ENCODE data around the gene ZSCAN18. TPM values are rescaled to one million over a fixed set of nuclear protein-coding genes. Genes with fewer than 3 reads are reported as not detected.
A peak's percentile ranks its signal among the peaks of the same experiment; 100 is the strongest.

Gene ZSCAN18
- total RNA-seq, 4 donors from 2014 or later: 30.4 to 50.0 (median 42.8) TPM

DNA sequence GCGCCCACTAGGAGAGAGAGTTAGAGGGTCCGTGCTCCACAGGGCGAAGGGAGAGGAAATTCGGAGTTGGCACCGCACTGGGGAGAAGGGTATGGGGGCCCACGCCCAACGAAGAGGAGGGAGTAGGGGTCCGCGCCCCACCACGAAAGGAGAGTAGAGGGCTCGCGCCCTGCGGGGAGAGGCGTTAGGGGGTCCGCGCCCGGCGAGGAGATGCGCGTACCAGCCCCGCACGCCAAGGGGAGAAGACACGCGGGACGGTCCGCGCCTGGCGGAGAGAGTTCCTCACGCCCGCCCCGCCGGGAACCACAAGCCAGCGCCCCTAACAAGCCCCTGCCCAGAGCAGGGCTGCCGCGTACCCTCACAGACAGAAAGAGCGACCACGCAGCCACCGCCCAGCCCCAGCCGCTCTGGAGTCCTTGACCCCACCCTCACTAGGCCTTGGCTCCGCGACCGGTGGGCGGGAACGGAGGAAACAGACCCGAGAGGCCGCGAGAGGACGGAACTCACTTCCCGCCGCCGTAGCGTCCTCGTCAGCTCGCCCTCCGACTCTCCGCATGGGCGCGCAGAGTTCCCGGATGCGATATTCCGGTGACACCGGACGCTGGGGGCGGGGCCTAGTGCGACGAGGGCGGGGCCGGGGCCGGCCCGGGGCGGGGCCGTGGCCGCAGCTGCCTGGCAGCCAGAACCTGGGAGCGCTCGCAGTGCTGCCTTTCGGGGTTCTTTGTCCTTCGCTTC, 20.0 kb upstream of the ZSCAN18 start:
- 11 to 44% methylated on average over 20 to 72 of the region's 77 CpGs for WGBS, 2 donors (ENCODE audit: low coverage in 1 of 2)
- intact Hi-C loops (cut with DNase I; ENCODE audit: low total_unique reads) (no loop called here), in situ Hi-C loops (cut with MboI; ENCODE audit: low pct_ligation_motif_present in 1 of 4, low pct_unique_long_range_greater_than_20kb in 1 of 4, low sequenced_read_pairs in 3 of 4) (no loop called here)
- peaks cover 51 to 91% of the 10 kb centered on the region in 2 donors for H3K9me3 ChIP-seq
- no peak for DNase-seq
- no peaks in the 10 kb centered on the region for H3K36me3 ChIP-seq
- H3K27me3 ChIP-seq: no peaks in the 10 kb centered on the region
- H3K4me3 ChIP-seq: no peak overlapping the region
- H3K4me1 ChIP-seq: no peaks in the 10 kb centered on the region
- H3K27ac ChIP-seq: no peak overlapping the region
- TF ChIP-seq POLR2AphosphoS5 (IDR thresholded peaks at IDR 0.05): no peak
- TF ChIP-seq EP300 (IDR thresholded peaks at IDR 0.05; ENCODE audit: low read depth): no peak
- TF ChIP-seq POLR2A (IDR thresholded peaks at IDR 0.05): no peak
- TF ChIP-seq, protein P1, sequence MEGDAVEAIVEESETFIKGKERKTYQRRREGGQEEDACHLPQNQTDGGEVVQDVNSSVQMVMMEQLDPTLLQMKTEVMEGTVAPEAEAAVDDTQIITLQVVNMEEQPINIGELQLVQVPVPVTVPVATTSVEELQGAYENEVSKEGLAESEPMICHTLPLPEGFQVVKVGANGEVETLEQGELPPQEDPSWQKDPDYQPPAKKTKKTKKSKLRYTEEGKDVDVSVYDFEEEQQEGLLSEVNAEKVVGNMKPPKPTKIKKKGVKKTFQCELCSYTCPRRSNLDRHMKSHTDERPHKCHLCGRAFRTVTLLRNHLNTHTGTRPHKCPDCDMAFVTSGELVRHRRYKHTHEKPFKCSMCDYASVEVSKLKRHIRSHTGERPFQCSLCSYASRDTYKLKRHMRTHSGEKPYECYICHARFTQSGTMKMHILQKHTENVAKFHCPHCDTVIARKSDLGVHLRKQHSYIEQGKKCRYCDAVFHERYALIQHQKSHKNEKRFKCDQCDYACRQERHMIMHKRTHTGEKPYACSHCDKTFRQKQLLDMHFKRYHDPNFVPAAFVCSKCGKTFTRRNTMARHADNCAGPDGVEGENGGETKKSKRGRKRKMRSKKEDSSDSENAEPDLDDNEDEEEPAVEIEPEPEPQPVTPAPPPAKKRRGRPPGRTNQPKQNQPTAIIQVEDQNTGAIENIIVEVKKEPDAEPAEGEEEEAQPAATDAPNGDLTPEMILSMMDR (IDR thresholded peaks at IDR 0.05): no peak

DNA sequence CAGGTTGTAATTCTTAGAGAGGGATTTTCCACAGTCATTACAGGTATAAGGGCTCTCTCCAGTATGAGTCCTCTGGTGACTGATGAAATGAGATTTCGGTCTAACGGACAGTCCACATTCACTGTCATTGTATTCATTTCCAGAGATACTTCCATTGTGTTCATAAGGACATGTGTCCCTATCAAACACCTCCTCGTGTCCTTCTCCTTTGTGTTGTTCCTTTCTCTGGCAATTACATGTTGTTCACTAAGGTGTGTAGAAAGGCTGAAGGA, 10.5 kb upstream of the ZSCAN18 start:
- Histone ChIP-seq H3K4me3 (no peak overlapping the region), H3K9me3 (peaks cover 82 to 85% of the 10 kb centered on the region in 2 donors), H3K27ac (no peak overlapping the region), H3K27me3 (no peaks in the 10 kb centered on the region), H3K36me3 (no peaks in the 10 kb centered on the region), H3K4me1 (no peaks in the 10 kb centered on the region)
- intact Hi-C loops (cut with DNase I; ENCODE audit: low total_unique reads) (no loop called here), in situ Hi-C loops (cut with MboI; ENCODE audit: low pct_ligation_motif_present in 1 of 4, low pct_unique_long_range_greater_than_20kb in 1 of 4, low sequenced_read_pairs in 3 of 4) (no loop called here)
- WGBS, 2 donors (ENCODE audit: low coverage in 1 of 2): 85 to 96% methylated on average over 3 of the region's 3 CpGs
- DNase-seq: no peak
- TF ChIP-seq POLR2AphosphoS5 (IDR thresholded peaks at IDR 0.05) (no peak), EP300 (IDR thresholded peaks at IDR 0.05; ENCODE audit: low read depth) (no peak), POLR2A (IDR thresholded peaks at IDR 0.05) (no peak)
- TF ChIP-seq, protein P1 (IDR thresholded peaks at IDR 0.05): no peak

DNA sequence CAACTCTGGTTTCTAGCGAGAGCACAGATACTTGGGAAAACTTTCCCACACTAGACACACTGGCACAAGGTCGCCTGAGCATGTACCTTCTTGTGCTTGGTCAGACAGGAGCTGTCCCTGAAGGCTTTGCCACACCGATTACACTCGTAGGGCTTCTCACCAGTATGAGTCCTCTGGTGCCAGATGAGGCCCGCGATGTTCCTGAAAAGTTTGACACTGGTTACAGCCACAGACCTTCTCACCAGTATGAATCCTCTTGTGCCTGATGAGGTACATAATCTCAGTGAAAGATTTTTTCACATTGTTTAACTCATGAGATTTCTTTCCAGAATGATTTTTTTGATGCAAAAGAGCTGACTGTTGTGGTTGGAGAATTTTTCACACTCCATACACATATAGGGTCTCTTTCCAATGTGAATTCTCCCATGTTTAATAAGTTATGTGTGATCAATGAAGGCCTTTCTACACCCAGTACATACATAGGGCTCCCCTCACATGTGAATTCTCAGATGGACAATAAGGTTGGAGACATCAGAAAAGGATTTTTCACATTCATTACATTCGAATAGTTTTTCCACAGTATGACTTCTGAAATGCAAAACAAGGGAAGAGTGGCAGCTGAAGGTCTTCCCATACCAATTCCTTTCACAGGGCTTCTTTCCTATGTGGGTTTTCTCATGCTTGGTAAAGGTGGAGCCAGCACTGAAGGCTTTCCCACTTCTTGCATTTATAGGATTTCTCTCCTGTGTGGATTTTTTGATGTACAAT, 9.9 kb upstream of the ZSCAN18 start:
- no peak for DNase-seq

DNA sequence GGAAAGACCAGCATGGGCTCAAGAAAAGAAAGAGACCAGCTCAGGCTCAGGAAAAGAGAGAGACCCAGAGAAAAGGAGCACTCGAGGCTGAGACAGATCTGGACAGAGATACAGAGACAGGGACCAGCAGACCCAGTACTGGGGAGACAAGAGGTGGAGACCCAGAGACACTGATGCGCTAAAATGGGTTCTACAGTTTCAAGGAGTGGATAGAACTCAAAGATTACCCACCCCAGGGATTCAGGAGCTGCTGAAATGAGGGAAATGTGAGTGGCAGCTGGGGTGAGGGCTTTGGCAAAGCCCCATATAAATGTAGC, 609 bp upstream of the ZSCAN18 start:
- H3K4me1 ChIP-seq: peaks cover 0 to 16% (median 7%) of the 10 kb centered on the region in 4 donors
- H3K27me3 ChIP-seq: no peaks in the 10 kb centered on the region
- WGBS, 2 donors (ENCODE audit: low coverage in 1 of 2): 14% methylated on average over 2 of the region's 2 CpGs; no CpG with 5 or more reads in 1 of the 2 donors
- peak overlapping the region; percentile 26 to 99 (median 78) for H3K4me3 ChIP-seq
- DNase-seq: no peak
- TF ChIP-seq EP300 (IDR thresholded peaks at IDR 0.05; ENCODE audit: low read depth): no peak
- no peak for TF ChIP-seq POLR2A (IDR thresholded peaks at IDR 0.05)
- in situ Hi-C loops (cut with MboI; ENCODE audit: low pct_ligation_motif_present in 1 of 4, low pct_unique_long_range_greater_than_20kb in 1 of 4, low sequenced_read_pairs in 3 of 4): no loop called here
- H3K27ac ChIP-seq: peak overlapping the region; percentile 82 to 97 (median 92)
- intact Hi-C loops (cut with DNase I; ENCODE audit: low total_unique reads): no loop called here
- H3K36me3 ChIP-seq: no peaks in the 10 kb centered on the region
- peaks cover 11 to 18% of the 10 kb centered on the region in 2 donors for H3K9me3 ChIP-seq

More for the DNA sequence above, 9.9 kb upstream of the ZSCAN18 start:
- no peak overlapping the region for H3K4me3 ChIP-seq
- no peaks in the 10 kb centered on the region for H3K36me3 ChIP-seq
- TF ChIP-seq EP300 (IDR thresholded peaks at IDR 0.05; ENCODE audit: low read depth): no peak
- TF ChIP-seq POLR2A (IDR thresholded peaks at IDR 0.05): no peak
- TF ChIP-seq, protein P1 (IDR thresholded peaks at IDR 0.05): no peak
- TF ChIP-seq POLR2AphosphoS5 (IDR thresholded peaks at IDR 0.05): no peak
- H3K4me1 ChIP-seq: no peaks in the 10 kb centered on the region
- 86 to 95% methylated on average over 3 to 7 of the region's 7 CpGs for WGBS, 2 donors (ENCODE audit: low coverage in 1 of 2)
- H3K27me3 ChIP-seq: no peaks in the 10 kb centered on the region
- in situ Hi-C loops (cut with MboI; ENCODE audit: low pct_ligation_motif_present in 1 of 4, low pct_unique_long_range_greater_than_20kb in 1 of 4, low sequenced_read_pairs in 3 of 4): no loop called here
- H3K9me3 ChIP-seq: peaks cover 84 to 87% of the 10 kb centered on the region in 2 donors
- intact Hi-C loops (cut with DNase I; ENCODE audit: low total_unique reads): no loop called here
- H3K27ac ChIP-seq: no peak overlapping the region
